Pancreas (tissue), 10 donors: Measurements from ENCODE around the gene RHOBTB3. TPM values are rescaled to one million over a fixed set of nuclear protein-coding genes. Genes with fewer than 3 reads are reported as not detected.
A peak's percentile ranks its signal among the peaks of the same experiment; 100 is the strongest.

ENCODE experiments used
- ATAC-seq, 4 donors: fragments of 200-7000 bp; cut with Tn5 transposase; one replicate each; pipeline versions ENCODE4 v1.8.0 to v1.9.1; 2020; ENCODE audit warnings: mild to moderate bottlenecking in 4 of 4, moderate library complexity in 4 of 4
- DNase-seq, 6 donors: peaks; one replicate each; pipeline ENCODE4 v3.0.0-alpha.2; 2020
- FAIRE-seq: peaks from 2 replicates; lab custom pipeline; 2012; peaks lifted over from hg19 to GRCh38; lab: Jason Lieb, UNC
- H3K27ac ChIP-seq, 4 donors: fragments of 200-600 bp; sonication (generic); 1 replicate in 3 of 4; 2 replicates in 1 of 4; pipeline versions ENCODE4 v1.5.0 to v1.8.0; 2020
- H3K27me3 ChIP-seq, 4 donors: fragments of 200-600 bp; one replicate each; pipeline ENCODE4 v1.8.0; 2021
- H3K36me3 ChIP-seq, 3 donors: fragments of 200-600 bp; sonication (generic) in 1 of 3; one replicate each; pipeline versions ENCODE4 v1.5.0 to v1.8.0; 2020 to 2021
- H3K4me1 ChIP-seq, 3 donors: fragments of 200-600 bp; one replicate each; pipeline ENCODE4 v1.8.0; 2021
- H3K4me3 ChIP-seq, 4 donors: fragments of 200-600 bp; sonication (generic) in 2 of 4; one replicate each; pipeline versions ENCODE4 v1.5.0 to v1.8.0; 2020 to 2021
- H3K9me3 ChIP-seq, 4 donors: fragments of 200-600 bp; one replicate each; pipeline ENCODE4 v1.8.0; 2021
- WGBS, 2 donors: extraction: QIAGEN DNeasy Blood & Tissue Kit; methylation state at CpG; one replicate each; pipeline ENCODE4 v1.1.7; 2013; 5-methylcytosine and 5-hydroxymethylcytosine counted together
- intact Hi-C, 3 donors: fragments of 100-400 bp; cut with DNase I; formaldehyde crosslinking; loops; one replicate each; pipeline versions ENCODE4 v1.11.1 to v1.14.2; 2022
- polyA plus RNA-seq, 2 donors: library from polyadenylated mRNA; stranded (reverse); fragments of 200-250 nt; gene quantifications; one replicate each; pipeline ENCODE4 v1.2.3, GENCODE V29; 2013
- total RNA-seq, 6 donors: library from RNA; stranded (reverse); fragmentation: NEBNext Ultra II Directional in 4 of 6; extraction: Animal tissue kit (Norgen Biotek cat#: 25700) in 4 of 6; gene quantifications; one replicate each; pipeline versions ENCODE4 v1.2.1 to v1.2.4, GENCODE V29; 2021 to 2023
- TF ChIP-seq, protein P1 (sequence below), 4 donors: fragments of 200-600 bp; sonication (generic) in 3 of 4; IDR thresholded peaks; one replicate each; pipeline versions ENCODE4 v1.5.0 to v1.8.0; 2021; ENCODE audit warnings: antibody characterized with exemption in 4 of 4
- donor health status: healthy with polysubstance abuse.
- donor health status: DM: no; HTN: no; CAD: no; lungs with moderate emphysema.
- donor health status: DM: no; HTN: no; CAD: no.
- donor health status: control.
- donor health status: control.
- donor health status: Bipolar disorder and iron deficiency.
- donor health status: DM: yes; HTN: yes; CAD: no.
- donor health status: DM: no; HTN: no; CAD: no.
- donor health status: DM: no; HTN: no; CAD: no.
- donor health status: DM: yes; HTN: yes; CAD: no.

The RHOBTB3 gene
- total and polyA plus RNA-seq, 8 donors: 32.5 to 190 (median 77.3) TPM

DNA sequence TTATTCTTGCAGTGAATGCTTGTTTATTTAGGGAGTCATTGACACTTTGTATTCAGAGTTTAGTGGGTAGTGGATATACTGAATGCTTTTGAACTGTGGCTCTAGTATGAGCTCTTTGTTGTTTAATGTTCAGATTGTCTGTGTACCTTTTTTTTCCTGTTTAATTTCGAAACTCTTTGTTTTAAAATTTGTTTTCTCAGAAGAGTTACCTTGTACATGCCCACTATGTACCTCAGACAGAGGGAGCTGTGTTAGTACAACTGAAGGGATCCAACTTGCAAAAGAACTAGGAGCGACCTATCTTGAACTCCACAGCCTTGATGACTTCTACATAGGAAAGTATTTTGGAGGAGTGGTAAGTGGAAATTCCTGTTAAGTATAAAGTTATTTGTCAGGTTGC lies 17.0 kb downstream of the RHOBTB3 start:
- ATAC-seq: no peak
- no peak for FAIRE-seq

DNA sequence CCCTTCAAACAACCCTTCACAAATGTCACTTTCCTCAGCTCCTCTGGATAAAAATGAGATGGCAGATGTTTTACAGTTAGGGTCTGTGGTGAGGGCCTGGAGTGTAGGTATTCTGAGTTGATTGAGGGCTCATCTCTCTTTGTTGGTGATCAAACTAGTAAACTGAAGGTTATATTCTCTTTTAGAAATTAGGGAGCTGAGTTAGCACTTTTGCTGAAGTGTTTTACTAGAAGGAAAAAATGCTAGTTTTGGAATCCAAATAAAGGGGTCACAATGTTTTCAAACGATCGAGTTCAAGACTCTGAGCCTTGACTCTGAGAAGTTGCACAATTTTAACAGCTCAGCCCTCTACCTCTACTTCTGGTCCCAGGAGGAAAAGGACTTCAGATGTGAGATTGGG lies 23.4 kb downstream of the RHOBTB3 start:
- H3K4me1 ChIP-seq: peaks cover 23 to 24% (median 24%) of the 10 kb centered on the region in 3 donors

More for the DNA sequence above, 17.0 kb downstream of the RHOBTB3 start:
- Histone ChIP-seq H3K27me3 (no peaks in the 10 kb centered on the region), H3K36me3 (peaks cover 4 to 59% (median 20%) of the 10 kb centered on the region in 3 donors), H3K27ac (no peak overlapping the region), H3K9me3 (no peaks in the 10 kb centered on the region), H3K4me1 (peaks cover 0 to 13% (median 8%) of the 10 kb centered on the region in 3 donors), H3K4me3 (no peak overlapping the region)
- no peak for DNase-seq
- TF ChIP-seq, protein P1, sequence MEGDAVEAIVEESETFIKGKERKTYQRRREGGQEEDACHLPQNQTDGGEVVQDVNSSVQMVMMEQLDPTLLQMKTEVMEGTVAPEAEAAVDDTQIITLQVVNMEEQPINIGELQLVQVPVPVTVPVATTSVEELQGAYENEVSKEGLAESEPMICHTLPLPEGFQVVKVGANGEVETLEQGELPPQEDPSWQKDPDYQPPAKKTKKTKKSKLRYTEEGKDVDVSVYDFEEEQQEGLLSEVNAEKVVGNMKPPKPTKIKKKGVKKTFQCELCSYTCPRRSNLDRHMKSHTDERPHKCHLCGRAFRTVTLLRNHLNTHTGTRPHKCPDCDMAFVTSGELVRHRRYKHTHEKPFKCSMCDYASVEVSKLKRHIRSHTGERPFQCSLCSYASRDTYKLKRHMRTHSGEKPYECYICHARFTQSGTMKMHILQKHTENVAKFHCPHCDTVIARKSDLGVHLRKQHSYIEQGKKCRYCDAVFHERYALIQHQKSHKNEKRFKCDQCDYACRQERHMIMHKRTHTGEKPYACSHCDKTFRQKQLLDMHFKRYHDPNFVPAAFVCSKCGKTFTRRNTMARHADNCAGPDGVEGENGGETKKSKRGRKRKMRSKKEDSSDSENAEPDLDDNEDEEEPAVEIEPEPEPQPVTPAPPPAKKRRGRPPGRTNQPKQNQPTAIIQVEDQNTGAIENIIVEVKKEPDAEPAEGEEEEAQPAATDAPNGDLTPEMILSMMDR (IDR thresholded peaks at IDR 0.05): no peak
- intact Hi-C loops: no loop called here
- 13 to 39% methylated on average over 2 of the region's 2 CpGs for WGBS, 2 donors

DNA sequence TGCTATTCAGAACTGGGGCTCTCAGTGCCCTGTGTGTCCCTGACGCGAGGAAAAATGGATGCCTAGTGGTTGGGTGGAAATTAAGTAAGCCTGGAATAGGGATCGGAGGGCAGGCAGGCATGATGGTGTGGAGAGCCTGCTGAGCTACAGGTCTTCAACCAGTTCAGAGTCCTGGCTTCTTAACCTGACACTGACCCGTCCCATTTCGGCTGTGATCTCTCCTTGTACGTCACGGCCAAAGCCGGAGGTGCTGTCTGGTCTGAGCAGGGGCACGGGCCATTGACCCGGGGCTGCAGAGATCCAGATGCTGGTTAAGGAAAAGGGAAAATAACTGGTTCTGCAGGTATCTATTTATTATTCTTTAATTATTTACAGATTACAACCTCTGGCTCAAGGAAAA lies 27.9 kb downstream of the RHOBTB3 start:
- no peaks in the 10 kb centered on the region for H3K9me3 ChIP-seq
- peak; percentile 31 to 60 (median 46) for ATAC-seq
- peak in 3 of 6 donors; percentile 42 to 51 (median 43) for DNase-seq
- peaks cover 32 to 51% (median 38%) of the 10 kb centered on the region in 3 donors for H3K4me1 ChIP-seq
- TF ChIP-seq, protein P1 (IDR thresholded peaks at IDR 0.05): no peak
- peak overlapping the region in 3 of 4 donors; percentile 0 to 78 (median 78) for H3K27ac ChIP-seq
- WGBS, 2 donors: 14 to 25% methylated on average over 10 of the region's 10 CpGs
- no peaks in the 10 kb centered on the region for H3K27me3 ChIP-seq
- peaks cover 6 to 28% (median 10%) of the 10 kb centered on the region in 3 donors for H3K36me3 ChIP-seq
- FAIRE-seq: no peak
- peak overlapping the region in 1 of 4 donors; percentile 5 for H3K4me3 ChIP-seq
- intact Hi-C loops: no loop called here

More for the DNA sequence above, 23.4 kb downstream of the RHOBTB3 start:
- 70 to 79% methylated on average over 2 of the region's 2 CpGs for WGBS, 2 donors
- Histone ChIP-seq H3K36me3 (peaks cover 10 to 51% (median 13%) of the 10 kb centered on the region in 3 donors), H3K4me3 (no peak overlapping the region), H3K9me3 (no peaks in the 10 kb centered on the region), H3K27ac (no peak overlapping the region), H3K27me3 (no peaks in the 10 kb centered on the region)
- TF ChIP-seq, protein P1 (IDR thresholded peaks at IDR 0.05): no peak
- ATAC-seq (no peak), FAIRE-seq (no peak), DNase-seq (no peak)
- intact Hi-C loops: no loop called here

DNA sequence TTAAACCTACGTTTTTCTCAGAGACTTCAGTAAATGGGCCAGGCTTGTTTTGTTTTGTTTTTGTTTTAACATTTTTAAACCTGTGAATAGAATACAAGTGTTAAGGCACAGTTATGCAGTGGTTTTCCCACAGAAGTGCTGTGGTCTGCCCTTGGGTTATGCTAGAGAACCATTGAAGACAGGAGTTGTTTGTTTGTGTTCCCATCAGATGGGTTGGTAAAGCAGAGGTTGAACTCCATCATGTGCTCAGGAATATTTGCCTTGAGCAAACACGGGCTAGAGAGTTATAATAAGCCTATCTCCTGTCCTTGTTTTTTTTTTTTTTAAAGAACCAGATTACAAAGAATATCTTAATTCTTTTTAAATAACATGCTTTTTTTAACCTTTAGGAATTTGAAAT lies 28.5 kb downstream of the RHOBTB3 start:
- peaks cover 32 to 51% (median 38%) of the 10 kb centered on the region in 3 donors for H3K4me1 ChIP-seq
- peak; percentile 57 for FAIRE-seq
- peak overlapping the region in 2 of 4 donors; percentile 78 for H3K27ac ChIP-seq
- peaks cover 6 to 34% (median 16%) of the 10 kb centered on the region in 3 donors for H3K36me3 ChIP-seq
- WGBS, 2 donors: 7 to 10% methylated on average over 2 of the region's 2 CpGs
- no peaks in the 10 kb centered on the region for H3K27me3 ChIP-seq
- DNase-seq: peak in 1 of 6 donors; percentile 38
- peak overlapping the region in 1 of 4 donors; percentile 5 for H3K4me3 ChIP-seq
- H3K9me3 ChIP-seq: no peaks in the 10 kb centered on the region
- intact Hi-C loops: no loop called here
- TF ChIP-seq, protein P1 (IDR thresholded peaks at IDR 0.05): no peak
- peak; percentile 79 to 92 (median 90) for ATAC-seq
